HG03045 (cell line): ENCODE results near the gene HSF2BP.
"Not testable (repeated sequence)": the region's sequence is repeated elsewhere in the genome, so short reads cannot be mapped to it uniquely, and the experiment has no call there.

Experiments used
- ATAC-seq: cut with Tn5 transposase; IDR thresholded peaks from one replicate; pipeline ENCODE4 v1.9.1; 2021; ENCODE audit warnings: mild to moderate bottlenecking, moderate library complexity; ENCODE audit not compliant: unreplicated experiment

The HSF2BP gene

DNA sequence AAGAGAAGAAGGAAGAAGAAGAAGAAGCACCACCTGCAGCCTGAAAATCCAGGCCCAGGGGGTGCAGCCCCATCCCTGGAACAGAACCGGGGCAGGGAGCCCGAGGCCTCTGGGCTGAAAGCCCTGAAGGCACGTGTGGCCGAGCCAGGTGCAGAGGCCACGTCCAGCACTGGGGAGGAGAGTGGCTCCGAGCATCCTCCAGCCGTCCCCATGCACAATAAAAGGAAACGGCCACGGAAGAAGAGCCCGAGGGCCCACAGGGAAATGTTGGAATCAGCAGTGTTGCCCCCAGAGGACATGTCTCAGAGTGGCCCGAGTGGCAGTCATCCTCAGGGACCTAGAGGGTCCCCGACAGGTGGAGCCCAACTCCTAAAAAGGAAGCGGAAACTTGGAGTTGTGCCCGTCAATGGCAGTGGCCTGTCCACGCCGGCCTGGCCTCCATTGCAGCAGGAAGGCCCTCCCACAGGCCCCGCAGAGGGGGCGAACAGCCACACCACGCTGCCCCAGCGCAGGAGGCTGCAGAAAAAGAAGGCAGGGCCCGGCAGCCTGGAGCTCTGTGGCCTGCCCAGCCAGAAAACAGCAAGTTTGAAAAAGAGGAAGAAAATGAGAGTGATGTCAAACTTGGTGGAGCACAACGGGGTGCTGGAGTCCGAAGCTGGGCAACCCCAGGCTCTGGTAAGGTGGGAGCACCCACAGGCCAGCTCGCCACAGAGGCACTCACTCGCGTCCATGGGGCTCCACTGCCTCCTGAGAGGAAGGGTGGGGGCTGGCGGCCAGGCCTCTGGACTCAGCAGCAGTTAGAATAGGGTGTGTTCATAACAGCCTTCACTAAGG is 28.5 kb upstream of the HSF2BP start:
- ATAC-seq, result no peak

DNA sequence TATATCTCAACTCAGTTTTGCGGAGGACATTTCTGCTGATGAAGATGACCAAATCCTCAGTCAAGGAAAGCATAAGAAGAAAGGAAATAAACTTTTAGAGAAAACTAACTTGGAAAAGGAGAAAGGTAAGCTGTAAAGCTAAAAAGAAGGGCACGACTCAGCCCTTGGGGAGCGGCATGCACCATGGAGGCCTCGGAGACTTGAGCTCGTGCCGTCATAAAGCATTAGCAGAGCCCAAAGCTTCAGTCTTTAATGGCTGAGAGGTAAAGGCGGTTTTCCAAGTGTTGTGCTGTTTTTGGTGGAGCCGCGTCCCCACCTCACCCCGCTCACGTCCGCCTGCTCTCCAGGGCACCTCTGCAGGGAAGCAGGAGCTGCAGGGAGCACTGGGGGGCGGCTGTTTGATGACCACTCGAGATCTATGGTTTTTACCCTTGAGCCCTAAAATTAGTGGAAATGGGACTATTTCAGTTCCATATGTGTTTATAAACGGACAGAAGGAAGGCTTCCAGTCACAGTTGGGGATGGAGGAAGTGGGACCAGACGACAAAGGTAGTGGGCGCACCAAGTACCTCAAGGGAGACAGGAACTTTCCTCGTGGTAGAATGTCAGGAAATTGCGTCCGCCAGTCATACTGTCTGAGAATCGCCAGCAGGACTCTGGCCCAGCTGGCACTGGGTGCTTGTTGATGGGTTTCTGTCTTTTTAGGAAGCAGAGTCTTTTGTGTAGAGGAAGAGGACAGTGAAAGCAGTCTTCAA is 27.7 kb upstream of the HSF2BP start:
- no peak for ATAC-seq

DNA sequence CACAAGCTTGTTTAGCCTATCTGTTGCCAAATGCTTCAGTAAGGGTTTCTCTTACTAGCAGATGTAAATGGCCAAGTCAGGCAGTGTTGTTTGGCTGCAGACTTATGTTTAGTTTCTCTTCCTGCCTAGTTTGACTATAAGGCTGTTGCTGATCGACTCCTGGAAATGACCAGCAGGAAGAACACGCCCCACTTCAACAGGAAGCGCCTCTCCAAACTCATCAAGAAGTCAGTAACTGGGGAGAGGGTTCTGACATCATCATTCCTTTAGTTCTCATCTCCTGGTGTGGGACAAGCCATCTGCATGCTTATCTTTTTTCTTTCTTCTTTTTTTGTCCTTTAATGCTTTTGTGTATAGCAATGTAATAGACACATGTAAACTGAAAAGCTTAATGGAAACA is 25.1 kb upstream of the HSF2BP start:
- ATAC-seq, result no peak

GRCh38 chr21:43681650-43682049 is 22.4 kb upstream of the HSF2BP start:
- ATAC-seq, result no peak

GRCh38 chr21:43680421-43680820 is 21.1 kb upstream of the HSF2BP start:
- ATAC-seq, result not testable (repeated sequence)

- ATAC-seq, result no peak
These were observed 20.7 kb upstream of the HSF2BP start for GRCh38 chr21:43679951-43680350.

DNA sequence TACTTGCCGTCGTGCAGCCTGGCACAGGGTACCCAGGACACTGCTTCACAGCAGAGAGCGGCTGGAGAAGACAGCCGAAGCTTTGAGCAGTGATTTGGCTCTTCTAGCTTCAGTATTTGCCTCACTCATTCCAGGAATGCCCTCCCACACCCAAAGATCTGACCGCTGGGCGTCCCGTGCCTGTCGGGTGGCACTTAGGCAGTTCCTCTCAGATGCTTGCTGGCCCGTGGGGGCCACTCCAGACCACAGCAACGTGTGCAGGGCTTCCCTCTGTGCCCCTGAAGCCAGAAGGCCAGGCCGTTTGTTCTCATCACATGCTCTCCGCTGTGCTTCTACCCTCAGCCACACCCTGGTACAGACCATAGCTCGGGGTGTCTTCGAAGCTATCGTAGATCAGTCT is 17.1 kb upstream of the HSF2BP start:
- ATAC-seq, result no peak

GRCh38 chr21:43675871-43676270 is 16.6 kb upstream of the HSF2BP start:
- ATAC-seq, result no peak

- ATAC-seq, result no peak
These were observed 10.7 kb upstream of the HSF2BP start for GRCh38 chr21:43669828-43670605.

DNA sequence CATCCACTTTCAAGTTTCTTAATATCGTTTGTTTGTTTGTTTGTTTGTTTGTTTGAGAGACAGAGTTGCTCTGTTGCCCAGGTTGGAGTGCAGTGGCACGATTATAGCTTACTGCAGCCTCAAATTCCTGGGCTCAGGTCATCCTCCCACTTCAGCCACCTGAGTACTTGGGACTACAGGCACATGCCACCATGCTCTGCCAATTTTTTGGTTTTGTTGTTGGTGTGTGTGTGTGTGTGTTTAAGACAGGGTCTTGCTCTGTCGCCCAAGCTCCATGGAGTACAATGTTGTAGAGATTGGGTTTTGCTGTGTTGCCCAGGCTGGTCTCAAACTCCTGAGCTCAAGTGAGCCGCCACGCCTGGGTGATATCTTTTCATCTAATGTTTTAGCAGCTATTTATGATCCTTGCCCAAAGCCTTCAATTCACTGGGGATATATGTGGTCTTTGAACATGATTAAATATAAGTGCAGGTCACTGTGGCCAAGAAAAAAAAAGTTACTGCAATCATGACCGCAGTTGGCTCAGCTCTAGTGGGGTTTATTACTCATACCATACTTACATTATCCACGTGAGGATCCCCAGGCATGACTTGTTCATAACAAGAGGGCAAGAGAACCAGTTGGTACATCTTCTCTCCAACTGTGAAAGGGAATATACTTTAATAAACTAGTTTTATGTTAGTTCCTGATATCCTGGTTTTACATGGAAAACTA is 8.1 kb upstream of the HSF2BP start:
- no peak for ATAC-seq

DNA sequence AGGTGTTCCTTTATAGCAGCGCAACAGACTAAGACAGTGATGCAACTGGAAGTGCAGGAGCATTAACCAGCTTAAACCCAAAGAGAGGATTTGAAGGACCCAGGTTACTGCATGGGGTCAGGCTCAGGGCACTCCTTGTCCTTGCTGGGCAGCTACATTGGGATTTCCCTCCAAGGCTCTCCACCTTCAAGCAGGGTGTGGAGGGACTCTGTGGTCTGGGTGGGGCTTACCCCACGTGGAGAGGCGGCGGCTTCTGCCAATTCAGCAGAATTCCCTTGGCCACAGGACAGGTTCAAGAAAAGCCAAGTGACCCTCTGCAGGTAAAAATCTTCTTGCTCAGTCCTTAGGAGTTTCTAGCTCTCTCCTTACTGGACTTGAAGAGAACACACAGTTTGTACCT is 6.6 kb upstream of the HSF2BP start:
- no peak for ATAC-seq

DNA sequence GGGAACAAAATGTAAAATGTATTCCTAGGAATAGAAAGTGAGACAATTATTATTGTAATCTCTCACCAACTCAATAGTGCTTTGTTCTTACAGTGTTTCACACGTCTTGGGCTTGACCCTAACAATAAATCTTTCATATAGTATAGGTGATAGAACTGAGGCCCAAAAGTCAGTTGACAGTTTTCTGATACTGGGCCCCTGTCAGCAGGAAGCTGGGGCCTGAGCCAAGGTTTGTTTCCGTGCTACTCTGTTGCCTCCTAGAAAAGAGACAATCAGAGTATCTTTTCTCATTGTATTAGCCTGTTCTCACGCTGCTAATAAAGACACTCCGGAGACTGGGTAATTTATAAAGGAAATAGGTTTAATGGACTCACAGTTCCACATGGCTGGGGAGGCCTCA is 5.1 kb upstream of the HSF2BP start:
- no peak for ATAC-seq

- no peak for ATAC-seq
These were observed 3.7 kb upstream of the HSF2BP start for GRCh38 chr21:43663033-43663432.

- ATAC-seq, result no peak
These were observed 3.0 kb upstream of the HSF2BP start for GRCh38 chr21:43662286-43662685.

DNA sequence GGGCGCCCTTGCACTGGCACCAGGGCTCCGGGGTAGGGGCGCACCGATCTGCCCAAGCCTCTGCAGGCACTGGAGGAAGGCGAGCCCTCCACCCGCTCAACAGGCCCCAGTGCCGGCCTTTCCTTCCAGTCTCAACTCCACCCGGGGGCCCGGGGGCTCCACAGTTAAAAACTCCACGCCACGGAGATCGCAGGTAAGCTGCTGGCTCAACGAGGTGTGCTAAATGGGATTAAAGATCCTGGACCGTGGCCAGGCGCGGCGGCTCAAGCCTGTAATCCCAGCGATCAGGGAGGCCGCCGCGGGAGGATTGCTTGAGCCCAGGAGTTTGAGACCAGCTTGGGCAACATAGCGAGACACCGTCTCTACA is 536 bp downstream of the HSF2BP start:
- ATAC-seq, result no peak

DNA sequence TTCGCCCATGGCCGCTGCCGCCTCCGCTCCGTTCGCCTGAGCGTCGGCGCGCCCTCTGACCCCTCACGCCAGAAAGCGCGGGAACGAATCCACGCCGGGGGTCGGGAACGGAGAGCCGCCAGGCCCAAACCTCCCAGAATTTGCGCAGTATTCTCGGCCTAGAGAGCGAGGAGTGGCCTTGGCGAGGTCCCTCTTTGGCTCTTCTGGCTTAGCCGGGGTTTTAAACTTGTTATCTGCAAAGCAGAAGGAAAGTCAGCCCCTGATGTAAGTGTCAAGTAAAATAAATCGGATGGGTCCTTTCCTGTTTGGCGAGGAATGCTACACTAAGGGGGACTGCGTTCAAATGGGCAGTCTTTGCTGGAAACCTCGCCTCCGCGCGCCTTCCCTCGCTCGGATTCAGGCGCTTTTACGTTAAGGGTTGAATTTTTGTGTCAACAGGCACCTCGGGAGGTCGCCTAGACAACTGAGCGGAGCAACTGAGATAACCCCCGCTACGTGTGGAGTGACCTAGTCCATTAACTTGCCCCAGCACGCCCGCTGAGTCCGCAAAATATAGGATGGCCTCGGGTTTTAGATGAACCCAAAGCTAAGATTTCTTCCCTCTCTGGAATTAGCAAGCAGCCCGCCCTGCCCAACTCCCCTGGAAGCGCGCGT is 1.1 kb downstream of the HSF2BP start:
- no peak for ATAC-seq

GRCh38 chr21:43657355-43658087 is 1.8 kb downstream of the HSF2BP start:
- ATAC-seq, result no peak

- no peak for ATAC-seq
These were observed 4.3 kb downstream of the HSF2BP start for GRCh38 chr21:43654806-43655489.

DNA sequence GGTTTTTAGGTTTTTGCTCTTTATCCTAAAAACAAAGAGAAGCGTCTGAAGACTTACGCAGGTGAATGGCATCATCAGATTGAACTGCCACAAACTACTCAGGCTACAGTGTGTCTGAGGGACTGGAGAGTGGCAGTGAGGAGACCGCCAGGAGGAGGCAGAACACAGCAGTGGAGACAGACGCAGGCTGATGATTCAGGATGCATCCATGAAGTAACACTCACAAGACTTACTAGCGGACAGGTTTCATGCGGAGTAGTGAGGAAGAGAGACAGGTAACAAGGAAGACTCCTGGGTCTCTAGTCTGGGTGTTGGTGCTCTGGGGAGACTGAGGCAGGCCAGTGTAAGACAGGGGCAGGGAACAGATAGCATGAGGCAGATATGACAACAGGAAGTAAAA is 5.7 kb downstream of the HSF2BP start:
- no peak for ATAC-seq
